ENCODE measurements around the gene HACD4. TPM values are rescaled to one million over a fixed set of nuclear protein-coding genes. Genes with fewer than 3 reads are reported as not detected.

The HACD4 gene
- total and polyA plus RNA-seq, 2 experiments from 2014 or later, result 1.7 to 2.5 TPM

GRCh38 chr9:21060919-21061561, 29.6 kb upstream of the HACD4 start:
- no peaks in the 10 kb centered on the region for H3K36me3 Mint-ChIP-seq (ENCODE audit: low read depth)
- no peak overlapping the region for H3K4me2 ChIP-seq
- no peaks in the 10 kb centered on the region for H3K9me3 Mint-ChIP-seq
- no peak for ATAC-seq
- no peak overlapping the region for H3K27ac Mint-ChIP-seq
- H4K20me1 ChIP-seq (replicated peaks; ENCODE audit: insufficient read depth), result no peaks in the 10 kb centered on the region
- peaks cover 3% of the 10 kb centered on the region; the same call in 2 of the 3 replicates for H3K4me1 Mint-ChIP-seq
- no peaks in the 10 kb centered on the region for H3F3A ChIP-seq (replicated peaks; ENCODE audit: low read depth)
- H3K79me2 ChIP-seq (replicated peaks; ENCODE audit: insufficient read depth), result no peaks in the 10 kb centered on the region
- H3K9me2 ChIP-seq (ENCODE audit: insufficient read depth), result no peaks in the 10 kb centered on the region
- H3K27me3 Mint-ChIP-seq (ENCODE audit: insufficient read depth, low read depth, poor library complexity), result peaks cover 2% of the 10 kb centered on the region
- H3K27ac ChIP-seq (ENCODE audit: low read depth), result no peak overlapping the region
- DNase-seq (ENCODE audit: low spot score), result peak; percentile 17
- no peaks in the 10 kb centered on the region for H3K27me3 ChIP-seq (ENCODE audit: insufficient read depth)
- no peaks in the 10 kb centered on the region for H3K4me1 ChIP-seq (ENCODE audit: insufficient read depth)
- H2AFZ ChIP-seq, result no peak overlapping the region
- no peaks in the 10 kb centered on the region for H3K36me3 ChIP-seq (ENCODE audit: insufficient read depth)
- no peak for TF ChIP-seq ZNF462 (CRISPR knock-in tag; IDR thresholded peaks at IDR 0.05)
- no peak for TF ChIP-seq EZH2 (IDR thresholded peaks at IDR 0.05; ENCODE audit: low read depth, unreplicated experiment)
- no peak for TF ChIP-seq EZH2phosphoT487 (IDR thresholded peaks at IDR 0.05; ENCODE audit: unreplicated experiment)
- no peak for TF ChIP-seq NANOG (IDR thresholded peaks at IDR 0.05; ENCODE audit: borderline replicate concordance)
- no peak for TF ChIP-seq POLR2AphosphoS5 (IDR thresholded peaks at IDR 0.05; ENCODE audit: low read depth)
- no peak for TF ChIP-seq ZNF114 (CRISPR knock-in tag; IDR thresholded peaks at IDR 0.05)
- TF ChIP-seq CREB1 (CRISPR knock-in tag; IDR thresholded peaks at IDR 0.05; ENCODE audit: low read depth), result no peak
- no peak for TF ChIP-seq ZNF331 (CRISPR knock-in tag; IDR thresholded peaks at IDR 0.05; ENCODE audit: low read depth)
- no peak for TF ChIP-seq REST (IDR thresholded peaks at IDR 0.05; ENCODE audit: unreplicated experiment)
- no peak for TF ChIP-seq STAT1 (IDR thresholded peaks at IDR 0.05; ENCODE audit: unreplicated experiment)
- TF ChIP-seq CTCF (conservative IDR thresholded peaks at IDR 0.05; ENCODE audit: low read depth in 2 of 2), result no peak
- no peak for TF ChIP-seq ETS1 (IDR thresholded peaks at IDR 0.05)
- TF ChIP-seq JUNB (IDR thresholded peaks at IDR 0.05; ENCODE audit: unreplicated experiment), result no peak
- no peak overlapping the region for H3K4me3 ChIP-seq
- H3K4me3 Mint-ChIP-seq, result no peak overlapping the region

All from GM23338 (cell line).